Measurements from ENCODE around the gene CIT.

- TF ChIP-seq CTCF (IDR thresholded peaks at IDR 0.05) (no peak), POLR2A (IDR thresholded peaks at IDR 0.05) (no peak)
Measured at GRCh38 chr12:119786539-119786938, 90.6 kb downstream of the CIT start.

All from body of pancreas (tissue), 4 donors.